ENCODE data around the gene SHROOM4. TPM values are rescaled to one million over a fixed set of nuclear protein-coding genes. Genes with fewer than 3 reads are reported as not detected.
A peak's percentile ranks its signal among the peaks of the same experiment; 100 is the strongest.

The SHROOM4 gene
- total RNA-seq, 1 donor from 2014 or later, result 7.0 TPM

DNA sequence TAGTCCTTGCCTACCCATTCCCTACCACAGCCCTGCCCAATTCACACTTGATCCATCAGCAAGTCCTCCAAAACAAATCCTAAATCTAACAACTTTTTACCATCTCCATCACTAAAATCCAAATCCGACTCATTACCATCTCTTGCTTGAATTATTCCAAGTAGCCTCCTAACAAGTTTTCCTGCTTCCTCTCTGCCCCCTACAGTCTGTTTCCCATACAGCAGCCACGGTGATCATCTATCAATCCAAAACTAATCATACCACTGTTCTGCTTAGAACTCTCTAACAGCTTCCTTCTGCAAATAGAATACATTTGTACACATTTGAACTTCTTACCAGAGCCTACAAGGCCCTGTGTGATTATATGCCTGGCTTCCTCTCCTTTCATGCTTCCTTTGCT is 133.0 kb downstream of the SHROOM4 start:
- Histone ChIP-seq H3K9me3 (ENCODE audit: insufficient read depth, low read depth, low read length) (no peaks in the 10 kb centered on the region), H4K20me1 (ENCODE audit: insufficient read depth, low read length) (no peaks in the 10 kb centered on the region), H2AFZ (ENCODE audit: low read depth, low read length) (no peak overlapping the region), H3K4me1 (ENCODE audit: insufficient read depth, low read length) (no peaks in the 10 kb centered on the region), H3K4me2 (ENCODE audit: low read length) (no peak overlapping the region), H3K9ac (ENCODE audit: low read length) (no peak overlapping the region), H3K27ac (ENCODE audit: low read depth, low read length) (no peak overlapping the region), H3K36me3 (ENCODE audit: insufficient read depth, low read length) (no peaks in the 10 kb centered on the region), H3K4me3 (ENCODE audit: insufficient read depth, low read depth, low read length) (no peak overlapping the region), H3K79me2 (ENCODE audit: insufficient read depth, low read length) (no peaks in the 10 kb centered on the region), H3K27me3 (ENCODE audit: insufficient read depth, low read length) (no peaks in the 10 kb centered on the region)
- no peak for DNase-seq (ENCODE audit: low read depth)
- no peaks in the 10 kb centered on the region for H3K4me1 Mint-ChIP-seq (ENCODE audit: low read depth, unreplicated experiment)
- no peaks in the 10 kb centered on the region for H3K9me3 Mint-ChIP-seq (ENCODE audit: unreplicated experiment)
- no peaks in the 10 kb centered on the region for H3K36me3 Mint-ChIP-seq (ENCODE audit: low read depth, unreplicated experiment)
- peak; percentile 79 for FAIRE-seq
- no peak overlapping the region for H3K27ac Mint-ChIP-seq (ENCODE audit: unreplicated experiment)
- TF ChIP-seq, protein P1, sequence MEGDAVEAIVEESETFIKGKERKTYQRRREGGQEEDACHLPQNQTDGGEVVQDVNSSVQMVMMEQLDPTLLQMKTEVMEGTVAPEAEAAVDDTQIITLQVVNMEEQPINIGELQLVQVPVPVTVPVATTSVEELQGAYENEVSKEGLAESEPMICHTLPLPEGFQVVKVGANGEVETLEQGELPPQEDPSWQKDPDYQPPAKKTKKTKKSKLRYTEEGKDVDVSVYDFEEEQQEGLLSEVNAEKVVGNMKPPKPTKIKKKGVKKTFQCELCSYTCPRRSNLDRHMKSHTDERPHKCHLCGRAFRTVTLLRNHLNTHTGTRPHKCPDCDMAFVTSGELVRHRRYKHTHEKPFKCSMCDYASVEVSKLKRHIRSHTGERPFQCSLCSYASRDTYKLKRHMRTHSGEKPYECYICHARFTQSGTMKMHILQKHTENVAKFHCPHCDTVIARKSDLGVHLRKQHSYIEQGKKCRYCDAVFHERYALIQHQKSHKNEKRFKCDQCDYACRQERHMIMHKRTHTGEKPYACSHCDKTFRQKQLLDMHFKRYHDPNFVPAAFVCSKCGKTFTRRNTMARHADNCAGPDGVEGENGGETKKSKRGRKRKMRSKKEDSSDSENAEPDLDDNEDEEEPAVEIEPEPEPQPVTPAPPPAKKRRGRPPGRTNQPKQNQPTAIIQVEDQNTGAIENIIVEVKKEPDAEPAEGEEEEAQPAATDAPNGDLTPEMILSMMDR (IDR thresholded peaks at IDR 0.05; ENCODE audit: insufficient read depth, low read depth, low read length), result peak; percentile 24
- no peak for TF ChIP-seq EZH2 (IDR thresholded peaks at IDR 0.05; ENCODE audit: insufficient read depth, low read length)
- no peaks in the 10 kb centered on the region for H3K27me3 Mint-ChIP-seq (ENCODE audit: low read depth, unreplicated experiment)
- H3K4me3 Mint-ChIP-seq (ENCODE audit: unreplicated experiment), result no peak overlapping the region

DNA sequence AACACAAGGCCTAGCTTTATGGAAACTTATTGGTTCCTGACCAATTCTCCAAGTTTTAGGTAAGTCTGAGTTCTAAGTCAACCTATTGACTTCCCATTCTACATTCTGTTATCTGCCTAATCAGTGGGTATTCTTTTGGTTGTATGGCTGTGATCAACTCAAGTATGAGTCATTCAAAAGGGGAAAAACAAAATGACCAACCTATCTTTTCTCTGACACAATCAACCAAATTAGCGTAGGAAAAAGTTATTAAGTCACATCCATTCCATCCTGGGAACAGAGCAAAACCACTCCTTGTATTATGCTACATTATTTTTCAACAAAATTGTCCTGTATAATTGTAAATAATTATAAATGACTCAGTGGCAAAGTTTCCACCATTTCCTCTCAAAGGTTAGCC is 136.2 kb downstream of the SHROOM4 start:
- Histone ChIP-seq H3K27ac (ENCODE audit: low read depth, low read length) (no peak overlapping the region), H3K27me3 (ENCODE audit: insufficient read depth, low read length) (no peaks in the 10 kb centered on the region), H3K4me2 (ENCODE audit: low read length) (no peak overlapping the region), H4K20me1 (ENCODE audit: insufficient read depth, low read length) (no peaks in the 10 kb centered on the region), H3K4me1 (ENCODE audit: insufficient read depth, low read length) (no peaks in the 10 kb centered on the region), H3K9me3 (ENCODE audit: insufficient read depth, low read depth, low read length) (no peaks in the 10 kb centered on the region), H3K9ac (ENCODE audit: low read length) (no peak overlapping the region), H3K79me2 (ENCODE audit: insufficient read depth, low read length) (no peaks in the 10 kb centered on the region), H3K36me3 (ENCODE audit: insufficient read depth, low read length) (no peaks in the 10 kb centered on the region), H3K4me3 (ENCODE audit: insufficient read depth, low read depth, low read length) (no peak overlapping the region), H2AFZ (ENCODE audit: low read depth, low read length) (no peak overlapping the region)
- DNase-seq (ENCODE audit: low read depth), result no peak
- no peak overlapping the region for H3K4me3 Mint-ChIP-seq (ENCODE audit: unreplicated experiment)
- H3K27me3 Mint-ChIP-seq (ENCODE audit: low read depth, unreplicated experiment), result no peaks in the 10 kb centered on the region
- no peak for TF ChIP-seq EZH2 (IDR thresholded peaks at IDR 0.05; ENCODE audit: insufficient read depth, low read length)
- TF ChIP-seq, protein P1 (IDR thresholded peaks at IDR 0.05; ENCODE audit: insufficient read depth, low read depth, low read length), result no peak
- H3K36me3 Mint-ChIP-seq (ENCODE audit: low read depth, unreplicated experiment), result no peaks in the 10 kb centered on the region
- FAIRE-seq, result peak; percentile 56
- no peaks in the 10 kb centered on the region for H3K9me3 Mint-ChIP-seq (ENCODE audit: unreplicated experiment)
- H3K4me1 Mint-ChIP-seq (ENCODE audit: low read depth, unreplicated experiment), result no peaks in the 10 kb centered on the region
- no peak overlapping the region for H3K27ac Mint-ChIP-seq (ENCODE audit: unreplicated experiment)

DNA sequence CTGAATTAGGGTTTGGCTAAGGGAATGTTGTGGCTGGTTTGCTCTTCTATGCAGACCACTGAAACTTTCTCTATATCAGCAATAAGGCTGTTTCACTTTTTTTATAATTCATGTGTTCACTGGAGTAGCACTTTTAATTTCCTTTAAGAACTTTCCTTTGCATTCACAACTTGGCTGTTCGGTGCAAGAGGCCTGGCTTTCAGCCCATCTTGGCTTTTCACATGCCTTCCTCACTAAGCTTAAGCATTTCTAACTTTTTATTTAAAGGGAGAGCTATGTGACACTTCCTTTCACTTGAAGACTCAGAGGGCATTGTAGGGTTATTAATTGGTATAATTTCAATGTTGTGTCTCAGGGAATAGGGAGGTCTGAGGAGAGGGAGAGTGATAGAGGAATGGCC is 142.3 kb downstream of the SHROOM4 start:
- H3K27ac Mint-ChIP-seq (ENCODE audit: unreplicated experiment), result no peak overlapping the region
- DNase-seq (ENCODE audit: low read depth) (no peak), FAIRE-seq (no peak)
- Histone ChIP-seq H3K36me3 (ENCODE audit: insufficient read depth, low read length) (no peaks in the 10 kb centered on the region), H3K4me1 (ENCODE audit: insufficient read depth, low read length) (no peaks in the 10 kb centered on the region), H4K20me1 (ENCODE audit: insufficient read depth, low read length) (no peaks in the 10 kb centered on the region), H3K9me3 (ENCODE audit: insufficient read depth, low read depth, low read length) (no peaks in the 10 kb centered on the region), H3K4me3 (ENCODE audit: insufficient read depth, low read depth, low read length) (no peak overlapping the region), H2AFZ (ENCODE audit: low read depth, low read length) (no peak overlapping the region), H3K9ac (ENCODE audit: low read length) (no peak overlapping the region), H3K27ac (ENCODE audit: low read depth, low read length) (no peak overlapping the region), H3K79me2 (ENCODE audit: insufficient read depth, low read length) (no peaks in the 10 kb centered on the region), H3K4me2 (ENCODE audit: low read length) (no peak overlapping the region), H3K27me3 (ENCODE audit: insufficient read depth, low read length) (no peaks in the 10 kb centered on the region)
- no peak overlapping the region for H3K4me3 Mint-ChIP-seq (ENCODE audit: unreplicated experiment)
- H3K27me3 Mint-ChIP-seq (ENCODE audit: low read depth, unreplicated experiment), result no peaks in the 10 kb centered on the region
- H3K9me3 Mint-ChIP-seq (ENCODE audit: unreplicated experiment), result no peaks in the 10 kb centered on the region
- no peaks in the 10 kb centered on the region for H3K4me1 Mint-ChIP-seq (ENCODE audit: low read depth, unreplicated experiment)
- H3K36me3 Mint-ChIP-seq (ENCODE audit: low read depth, unreplicated experiment), result no peaks in the 10 kb centered on the region
- TF ChIP-seq, protein P1 (IDR thresholded peaks at IDR 0.05; ENCODE audit: insufficient read depth, low read depth, low read length), result no peak
- no peak for TF ChIP-seq EZH2 (IDR thresholded peaks at IDR 0.05; ENCODE audit: insufficient read depth, low read length)

All from astrocyte (in vitro differentiated cells and primary cell).